ENCODE data around the gene SMIM11.

The SMIM11 gene

GRCh38 chr21:34362670-34363069, 12.6 kb upstream of the SMIM11 start (continued):
- TF ChIP-seq PATZ1 (CRISPR knock-in tag; IDR thresholded peaks at IDR 0.05; ENCODE audit: borderline replicate concordance) = no peak
- no peak for TF ChIP-seq ARNTL (CRISPR knock-in tag; IDR thresholded peaks at IDR 0.05; ENCODE audit: borderline replicate concordance, low read depth)

- TF ChIP-seq POU6F1 (CRISPR knock-in tag; IDR thresholded peaks at IDR 0.05; ENCODE audit: borderline replicate concordance, low read depth) (no peak), CREB5 (CRISPR knock-in tag; IDR thresholded peaks at IDR 0.05; ENCODE audit: low read depth) (no peak), PPARA (CRISPR knock-in tag; IDR thresholded peaks at IDR 0.05; ENCODE audit: borderline replicate concordance) (no peak), TSHZ2 (CRISPR knock-in tag; IDR thresholded peaks at IDR 0.05) (no peak), ISL1 (CRISPR knock-in tag; IDR thresholded peaks at IDR 0.05) (no peak), BACH2 (CRISPR knock-in tag; IDR thresholded peaks at IDR 0.05; ENCODE audit: borderline replicate concordance) (no peak), ESRRG (CRISPR knock-in tag; IDR thresholded peaks at IDR 0.05) (no peak), TOX (CRISPR knock-in tag; IDR thresholded peaks at IDR 0.05; ENCODE audit: borderline replicate concordance) (no peak), ZNF70 (CRISPR knock-in tag; IDR thresholded peaks at IDR 0.05) (no peak), CSDC2 (CRISPR knock-in tag; IDR thresholded peaks at IDR 0.05) (no peak), ARNTL (CRISPR knock-in tag; IDR thresholded peaks at IDR 0.05; ENCODE audit: borderline replicate concordance, low read depth) (no peak), OSR1 (CRISPR knock-in tag; IDR thresholded peaks at IDR 0.05) (no peak)
- no peak for ATAC-seq
Observed at GRCh38 chr21:34363733-34364132, 11.6 kb upstream of the SMIM11 start, which contains the start of gene KCNE2. Gene KCNE2 (plus strand): TSS chr21:34364006. CDS start chr21:34370479, 6,473 bp downstream.

GRCh38 chr21:34364921-34365320, 10.4 kb upstream of the SMIM11 start:
- ATAC-seq = no peak
- TF ChIP-seq GLIS3 (CRISPR knock-in tag; IDR thresholded peaks at IDR 0.05) (no peak), ZNF8 (CRISPR knock-in tag; IDR thresholded peaks at IDR 0.05) (no peak), BACH2 (CRISPR knock-in tag; IDR thresholded peaks at IDR 0.05; ENCODE audit: borderline replicate concordance) (no peak), ZFP30 (CRISPR knock-in tag; IDR thresholded peaks at IDR 0.05) (no peak), RARB (CRISPR knock-in tag; IDR thresholded peaks at IDR 0.05) (no peak), TSHZ2 (CRISPR knock-in tag; IDR thresholded peaks at IDR 0.05) (no peak), ZC3H10 (CRISPR knock-in tag; IDR thresholded peaks at IDR 0.05) (no peak), OSR1 (CRISPR knock-in tag; IDR thresholded peaks at IDR 0.05) (no peak), ZNF70 (CRISPR knock-in tag; IDR thresholded peaks at IDR 0.05) (no peak), ESRRG (CRISPR knock-in tag; IDR thresholded peaks at IDR 0.05) (no peak)

All from SK-N-SH treated with all-trans-retinoic acid at 6 μM for 48 hours (cell line).